HK-2 (cell line): ENCODE results near the gene MAPKAPK2.
"Not testable (repeated sequence)": the region's sequence is repeated elsewhere in the genome, so short reads cannot be mapped to it uniquely, and the experiment has no call there.

Experiments
- DNase-seq: peaks from one replicate; pipeline ENCODE4 v3.0.0-alpha.2; 2018; ENCODE audit not compliant: unreplicated experiment

The MAPKAPK2 gene

GRCh38 chr1:206778031-206778430, 93.3 kb downstream of the MAPKAPK2 start:
- DNase-seq, result no peak

- not testable (repeated sequence) for DNase-seq
Observed at GRCh38 chr1:206778911-206779310, 94.2 kb downstream of the MAPKAPK2 start.

GRCh38 chr1:206779638-206780037, 94.9 kb downstream of the MAPKAPK2 start:
- DNase-seq, result no peak

GRCh38 chr1:206782448-206782847, 97.7 kb downstream of the MAPKAPK2 start:
- no peak for DNase-seq

GRCh38 chr1:206783506-206783905, 98.8 kb downstream of the MAPKAPK2 start:
- no peak for DNase-seq
